Endodermal cell (in vitro differentiated cells): ENCODE data around the gene AMHR2. TPM values are rescaled to one million over a fixed set of nuclear protein-coding genes. Genes with fewer than 3 reads are reported as not detected.
"Not testable (repeated sequence)": the region's sequence is repeated elsewhere in the genome, so short reads cannot be mapped to it uniquely, and the experiment has no call there.

ENCODE experiments used
- DNase-seq: peaks from one replicate; pipeline ENCODE4 v3.0.0-alpha.2; 2017
- H3K27ac ChIP-seq: 2 replicates; pipeline ENCODE4 v1.5.1; 2013; ENCODE audit warnings: mild to moderate bottlenecking, low read depth, low read length, moderate library complexity
- H3K27me3 ChIP-seq: 2 replicates; pipeline ENCODE4 v1.6.1; 2013; ENCODE audit warnings: mild to moderate bottlenecking, low read length, moderate library complexity; ENCODE audit not compliant: insufficient read depth, control insufficient read depth, poor library complexity, severe bottlenecking
- H3K36me3 ChIP-seq: 2 replicates; pipeline ENCODE4 v1.7.0; 2013; ENCODE audit warnings: mild to moderate bottlenecking, low read length, moderate library complexity; ENCODE audit not compliant: control insufficient read depth, insufficient read depth
- H3K4me1 ChIP-seq: one replicate; pipeline ENCODE4 v1.7.0; 2013; ENCODE audit warnings: low read length; ENCODE audit not compliant: control insufficient read depth, insufficient read depth
- H3K4me3 ChIP-seq: 2 replicates; pipeline ENCODE4 v1.5.1; 2013; ENCODE audit warnings: mild to moderate bottlenecking, low read length, moderate library complexity
- H3K9ac ChIP-seq: 2 replicates; pipeline ENCODE4 v1.6.1; 2013; ENCODE audit warnings: mild to moderate bottlenecking, low read length, moderate library complexity; ENCODE audit not compliant: poor library complexity, severe bottlenecking; ENCODE audit errors: extremely low read depth
- H3K9me3 ChIP-seq: 2 replicates; pipeline ENCODE4 v1.6.1; 2013; ENCODE audit warnings: mild to moderate bottlenecking, low read length, moderate library complexity; ENCODE audit not compliant: control insufficient read depth
- H3K27ac Mint-ChIP-seq: 2 replicates; pipeline ENCODE4 v1.8.0; 2020; ENCODE audit warnings: mixed read lengths
- H3K27me3 Mint-ChIP-seq: 2 replicates; pipeline ENCODE4 v1.8.0; 2021; ENCODE audit warnings: mild to moderate bottlenecking, mixed read lengths; ENCODE audit not compliant: insufficient read depth
- H3K36me3 Mint-ChIP-seq: 2 replicates; pipeline ENCODE4 v1.8.0; 2020; ENCODE audit warnings: low read depth, mixed read lengths
- H3K4me1 Mint-ChIP-seq: 2 replicates; pipeline ENCODE4 v1.8.0; 2020; ENCODE audit warnings: mixed read lengths
- H3K4me3 Mint-ChIP-seq: 2 replicates; pipeline ENCODE4 v1.8.0; 2020; ENCODE audit warnings: mild to moderate bottlenecking, moderate library complexity, mixed read lengths
- H3K9me3 Mint-ChIP-seq: 2 replicates; pipeline ENCODE4 v1.8.0; 2020; ENCODE audit warnings: mild to moderate bottlenecking, mixed read lengths
- CTCF ChIP-seq: fragments of 200-600 bp; sonication (generic); conservative IDR thresholded peaks from 2 replicates; pipeline ENCODE4 v1.5.0; 2021; ENCODE audit warnings: antibody characterized with exemption, mild to moderate bottlenecking
- WGBS, 2 experiments: methylation state at CpG; one replicate each; pipeline versions ENCODE4 v1.1.5 to v1.1.7; 2013; ENCODE audit warnings: missing lambda C conversion rate in 2 of 2, mixed read lengths in 1 of 2; ENCODE audit not compliant: insufficient coverage in 1 of 2, insufficient read length in 1 of 2; 5-methylcytosine and 5-hydroxymethylcytosine counted together
- total RNA-seq, 2 donors: library from RNA; stranded (reverse); fragmentation: NEBNext Ultra II Directional in 1 of 2; extraction: Animal tissue kit (Norgen Biotek cat#: 25700) in 1 of 2; gene quantifications; 2 replicates in 1 of 2; 3 replicates in 1 of 2; pipeline ENCODE4 v1.2.1, GENCODE V29; 2021

Gene AMHR2
- total RNA-seq, 2 donors from 2014 or later: 17.1 to 23.6 TPM

- not testable (repeated sequence) for DNase-seq, H3K9ac ChIP-seq, H3K27ac Mint-ChIP-seq, H3K27ac ChIP-seq, H3K4me3 Mint-ChIP-seq, H3K27me3 ChIP-seq, H3K9me3 Mint-ChIP-seq, H3K4me3 ChIP-seq, H3K36me3 Mint-ChIP-seq, H3K9me3 ChIP-seq, H3K27me3 Mint-ChIP-seq
- Histone ChIP-seq H3K36me3 (peaks cover 14% of the 10 kb centered on the region), H3K4me1 (peaks cover 17% of the 10 kb centered on the region)
- WGBS, 2 experiments: 94 to 97% methylated on average over 3 to 9 of the region's 9 CpGs
- peaks cover 49% of the 10 kb centered on the region for H3K4me1 Mint-ChIP-seq
Observed at GRCh38 chr12:53417291-53417816, 6.3 kb upstream of the AMHR2 start.

GRCh38 chr12:53418221-53418620 is 5.4 kb upstream of the AMHR2 start:
- peaks cover 2% of the 10 kb centered on the region for H3K36me3 Mint-ChIP-seq

GRCh38 chr12:53419756-53420155 is 3.9 kb upstream of the AMHR2 start:
- Mint-ChIP-seq H3K27ac (peak overlapping the region; percentile 37), H3K36me3 (no peaks in the 10 kb centered on the region), H3K4me3 (no peak overlapping the region), H3K4me1 (peaks cover 52% of the 10 kb centered on the region), H3K9me3 (no peaks in the 10 kb centered on the region), H3K27me3 (no peaks in the 10 kb centered on the region)
- no peak overlapping the region for H3K27ac ChIP-seq
- peaks cover 18% of the 10 kb centered on the region for H3K4me1 ChIP-seq
- H3K9me3 ChIP-seq: no peaks in the 10 kb centered on the region
- no peak overlapping the region for H3K4me3 ChIP-seq
- H3K27me3 ChIP-seq: no peaks in the 10 kb centered on the region
- no peak overlapping the region for H3K9ac ChIP-seq
- H3K36me3 ChIP-seq: no peaks in the 10 kb centered on the region
- no peak for DNase-seq
- WGBS, 2 experiments: 91 to 96% methylated on average over 2 of the region's 2 CpGs
- TF ChIP-seq CTCF: no peak

More at GRCh38 chr12:53418221-53418620, 5.4 kb upstream of the AMHR2 start:
- no peak for TF ChIP-seq CTCF
- Mint-ChIP-seq H3K9me3 (no peaks in the 10 kb centered on the region), H3K27me3 (no peaks in the 10 kb centered on the region), H3K4me3 (no peak overlapping the region), H3K4me1 (peaks cover 49% of the 10 kb centered on the region), H3K27ac (peak overlapping the region; percentile 24)
- no peaks in the 10 kb centered on the region for H3K27me3 ChIP-seq
- peaks cover 18% of the 10 kb centered on the region for H3K4me1 ChIP-seq
- DNase-seq: no peak
- no peak overlapping the region for H3K4me3 ChIP-seq
- WGBS, 2 experiments: 89 to 98% methylated on average over 3 of the region's 3 CpGs
- no peaks in the 10 kb centered on the region for H3K9me3 ChIP-seq
- H3K9ac ChIP-seq: no peak overlapping the region
- no peak overlapping the region for H3K27ac ChIP-seq
- H3K36me3 ChIP-seq: peaks cover 5% of the 10 kb centered on the region

- H3K9ac ChIP-seq, DNase-seq, H3K9me3 ChIP-seq, H3K36me3 Mint-ChIP-seq, H3K27me3 ChIP-seq, H3K4me3 Mint-ChIP-seq, H3K27ac Mint-ChIP-seq, H3K9me3 Mint-ChIP-seq, H3K4me3 ChIP-seq, H3K27me3 Mint-ChIP-seq, H3K36me3 ChIP-seq, H3K27ac ChIP-seq: not testable (repeated sequence)
- WGBS, 2 experiments: 93 to 94% methylated on average over 4 to 11 of the region's 12 CpGs
- peaks cover 48% of the 10 kb centered on the region for H3K4me1 Mint-ChIP-seq
- peaks cover 25% of the 10 kb centered on the region for H3K4me1 ChIP-seq
Observed at GRCh38 chr12:53422247-53422646, 1.4 kb upstream of the AMHR2 start.
